Measurements from ENCODE around the gene C19orf33.

DNA sequence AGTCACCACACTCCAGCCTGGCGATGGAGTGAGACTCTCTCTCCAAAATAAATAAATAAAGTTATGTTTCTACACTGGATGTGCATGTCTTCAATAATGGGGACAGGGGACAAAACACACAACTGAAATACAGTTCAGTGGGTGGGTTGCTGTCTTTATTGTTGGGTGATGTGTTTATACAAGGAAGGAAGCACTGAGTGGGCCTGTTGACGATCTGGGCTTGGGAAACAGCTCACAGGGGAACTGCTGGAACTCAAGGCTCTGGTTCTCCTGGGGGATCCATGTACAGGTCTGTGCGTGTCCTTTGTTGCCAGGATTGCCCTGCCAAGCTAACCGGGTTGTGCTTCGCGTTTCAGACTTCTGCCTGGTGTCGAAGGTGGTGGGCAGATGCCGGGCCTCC, 20.8 kb upstream of the C19orf33 start:
- TF ChIP-seq, protein P1, sequence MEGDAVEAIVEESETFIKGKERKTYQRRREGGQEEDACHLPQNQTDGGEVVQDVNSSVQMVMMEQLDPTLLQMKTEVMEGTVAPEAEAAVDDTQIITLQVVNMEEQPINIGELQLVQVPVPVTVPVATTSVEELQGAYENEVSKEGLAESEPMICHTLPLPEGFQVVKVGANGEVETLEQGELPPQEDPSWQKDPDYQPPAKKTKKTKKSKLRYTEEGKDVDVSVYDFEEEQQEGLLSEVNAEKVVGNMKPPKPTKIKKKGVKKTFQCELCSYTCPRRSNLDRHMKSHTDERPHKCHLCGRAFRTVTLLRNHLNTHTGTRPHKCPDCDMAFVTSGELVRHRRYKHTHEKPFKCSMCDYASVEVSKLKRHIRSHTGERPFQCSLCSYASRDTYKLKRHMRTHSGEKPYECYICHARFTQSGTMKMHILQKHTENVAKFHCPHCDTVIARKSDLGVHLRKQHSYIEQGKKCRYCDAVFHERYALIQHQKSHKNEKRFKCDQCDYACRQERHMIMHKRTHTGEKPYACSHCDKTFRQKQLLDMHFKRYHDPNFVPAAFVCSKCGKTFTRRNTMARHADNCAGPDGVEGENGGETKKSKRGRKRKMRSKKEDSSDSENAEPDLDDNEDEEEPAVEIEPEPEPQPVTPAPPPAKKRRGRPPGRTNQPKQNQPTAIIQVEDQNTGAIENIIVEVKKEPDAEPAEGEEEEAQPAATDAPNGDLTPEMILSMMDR (conservative IDR thresholded peaks at IDR 0.05), result no peak
- TF ChIP-seq EZH2 (IDR thresholded peaks at IDR 0.05; ENCODE audit: low read depth), result no peak
